Fibroblast of gingiva (primary cell): ENCODE data around the gene PABPN1.

ENCODE experiments used
- DNase-seq: peaks from one replicate; pipeline ENCODE4 v3.0.0-alpha.2; 2011; ENCODE audit warnings: low read depth

The PABPN1 gene

GRCh38 chr14:23326491-23327332 is 5.5 kb downstream of the PABPN1 start:
- no peak for DNase-seq

- DNase-seq = peak; percentile 66
Observed at GRCh38 chr14:23327947-23328744, 6.9 kb downstream of the PABPN1 start.

DNA sequence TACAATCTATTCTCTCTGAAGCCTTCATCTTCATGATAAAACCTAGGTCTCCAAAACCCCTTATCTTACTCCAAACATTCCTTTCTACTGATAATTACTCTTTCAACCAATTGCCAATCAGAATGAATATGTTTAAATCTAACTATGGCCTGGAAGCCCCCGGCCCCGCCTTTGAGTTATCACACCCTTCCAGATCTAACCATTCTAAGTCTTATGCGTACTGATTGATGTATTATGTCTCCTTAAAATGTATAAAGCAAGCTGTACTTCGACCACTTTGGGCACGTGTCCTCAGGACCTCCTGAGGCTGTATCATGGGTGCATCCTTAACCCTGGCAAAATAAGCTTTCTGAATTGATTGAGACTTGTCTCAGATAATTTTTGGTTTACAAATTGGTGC is 14.4 kb downstream of the PABPN1 start:
- no peak for DNase-seq

- no peak for DNase-seq
Observed at GRCh38 chr14:23339506-23340268, 18.4 kb downstream of the PABPN1 start.

DNA sequence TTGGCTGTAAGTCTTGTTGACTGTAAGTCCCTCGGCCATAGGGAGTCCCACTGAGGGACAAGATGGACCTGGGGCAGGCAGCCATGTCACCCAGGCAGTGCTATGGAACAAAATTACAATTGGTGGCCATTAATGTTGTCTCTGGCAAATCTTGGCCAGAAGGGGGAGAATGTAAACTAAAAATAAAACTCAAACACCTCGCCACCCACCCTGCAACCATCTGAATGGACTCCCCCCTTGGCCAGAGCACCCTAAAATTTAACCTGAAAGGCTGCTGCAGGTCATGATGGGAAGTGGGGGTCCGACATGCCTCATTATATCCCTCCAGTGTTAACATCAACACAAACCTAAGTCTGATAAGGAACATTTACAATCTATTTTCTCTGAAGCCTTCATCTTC is 23.2 kb downstream of the PABPN1 start:
- DNase-seq = no peak

DNA sequence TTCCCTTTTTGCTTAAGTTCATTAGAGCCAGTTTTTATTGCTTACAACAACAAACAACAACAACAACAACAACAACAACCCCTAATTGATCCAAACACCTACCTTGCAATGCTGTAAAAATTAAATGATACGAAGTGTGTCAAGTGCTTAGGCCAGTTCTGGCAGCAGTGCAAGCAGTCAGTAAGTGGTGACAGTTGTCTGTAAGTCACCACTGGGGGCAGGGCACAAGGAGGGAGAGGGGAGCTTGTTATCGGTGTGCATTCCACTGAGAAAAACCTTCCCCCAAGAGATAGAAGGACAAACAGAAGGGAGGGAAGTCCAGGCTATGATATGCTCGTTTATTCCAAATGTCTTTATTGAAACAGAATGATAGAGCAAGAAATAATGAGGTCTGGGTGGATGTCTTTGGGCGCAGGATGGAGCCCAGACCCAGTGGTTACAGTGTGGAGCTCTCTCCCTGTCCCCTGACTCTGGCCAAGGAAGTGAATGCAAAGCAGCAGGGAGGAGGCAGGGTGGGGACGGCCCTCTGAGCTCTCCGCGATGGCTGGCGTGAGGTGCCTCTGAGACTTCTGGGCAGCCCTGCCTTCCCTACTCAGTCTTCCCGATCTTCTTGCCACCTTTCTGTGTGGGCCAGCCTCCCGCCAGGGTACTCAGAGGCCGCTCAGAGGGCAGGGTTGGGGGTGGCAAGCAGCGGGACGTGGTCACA is 24.9 kb downstream of the PABPN1 start:
- DNase-seq = no peak

- DNase-seq = no peak
Observed at GRCh38 chr14:23346693-23347405, 25.6 kb downstream of the PABPN1 start.

DNA sequence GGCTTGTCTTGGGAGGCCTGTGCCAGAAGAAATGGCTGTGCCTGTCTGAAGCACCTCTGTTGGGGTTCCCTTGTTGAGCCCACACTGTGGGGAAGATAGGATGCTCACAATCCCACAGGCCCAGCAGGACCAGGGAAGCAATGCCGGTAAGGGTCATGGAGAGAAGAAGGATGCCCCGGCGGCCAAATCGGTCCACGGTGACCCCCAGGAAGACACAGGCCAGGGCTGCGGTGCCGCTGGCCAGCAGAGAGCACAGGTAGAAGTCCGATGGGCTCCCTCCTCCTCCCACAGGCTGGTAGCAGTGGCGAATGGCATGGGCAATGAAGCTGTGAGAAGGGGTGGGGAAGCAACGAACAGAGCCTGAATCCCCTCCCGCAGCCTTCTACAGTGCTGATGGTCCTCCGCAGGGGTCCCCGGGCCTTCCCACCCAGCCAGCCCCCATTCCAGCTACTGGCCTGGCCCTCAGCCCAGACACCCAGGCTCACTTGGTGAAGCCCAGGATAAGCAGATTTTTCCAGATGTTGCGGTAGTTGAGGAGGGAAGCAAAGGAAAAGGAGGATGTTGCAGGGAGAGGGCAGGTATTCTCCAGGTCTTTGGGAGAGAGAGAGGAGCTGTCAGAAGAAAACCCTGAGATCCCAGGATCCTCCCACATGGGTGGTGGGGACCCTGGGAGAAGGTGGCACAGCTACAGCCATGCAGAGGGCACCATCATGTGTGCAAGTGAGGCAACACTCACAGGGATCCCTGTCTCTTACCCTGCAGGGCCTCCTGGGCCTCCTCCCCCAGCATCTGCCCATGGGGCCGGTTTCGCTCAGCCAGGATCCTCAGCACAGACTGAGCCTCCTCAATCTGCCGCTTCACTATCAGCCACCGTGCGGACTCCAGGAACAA is 26.4 kb downstream of the PABPN1 start:
- DNase-seq = no peak

- no peak for DNase-seq
Observed at GRCh38 chr14:23348297-23348655, 27.0 kb downstream of the PABPN1 start.

GRCh38 chr14:23349156-23349845 is 28.0 kb downstream of the PABPN1 start:
- DNase-seq = no peak

GRCh38 chr14:23351681-23352505 is 30.6 kb downstream of the PABPN1 start:
- DNase-seq = no peak

DNA sequence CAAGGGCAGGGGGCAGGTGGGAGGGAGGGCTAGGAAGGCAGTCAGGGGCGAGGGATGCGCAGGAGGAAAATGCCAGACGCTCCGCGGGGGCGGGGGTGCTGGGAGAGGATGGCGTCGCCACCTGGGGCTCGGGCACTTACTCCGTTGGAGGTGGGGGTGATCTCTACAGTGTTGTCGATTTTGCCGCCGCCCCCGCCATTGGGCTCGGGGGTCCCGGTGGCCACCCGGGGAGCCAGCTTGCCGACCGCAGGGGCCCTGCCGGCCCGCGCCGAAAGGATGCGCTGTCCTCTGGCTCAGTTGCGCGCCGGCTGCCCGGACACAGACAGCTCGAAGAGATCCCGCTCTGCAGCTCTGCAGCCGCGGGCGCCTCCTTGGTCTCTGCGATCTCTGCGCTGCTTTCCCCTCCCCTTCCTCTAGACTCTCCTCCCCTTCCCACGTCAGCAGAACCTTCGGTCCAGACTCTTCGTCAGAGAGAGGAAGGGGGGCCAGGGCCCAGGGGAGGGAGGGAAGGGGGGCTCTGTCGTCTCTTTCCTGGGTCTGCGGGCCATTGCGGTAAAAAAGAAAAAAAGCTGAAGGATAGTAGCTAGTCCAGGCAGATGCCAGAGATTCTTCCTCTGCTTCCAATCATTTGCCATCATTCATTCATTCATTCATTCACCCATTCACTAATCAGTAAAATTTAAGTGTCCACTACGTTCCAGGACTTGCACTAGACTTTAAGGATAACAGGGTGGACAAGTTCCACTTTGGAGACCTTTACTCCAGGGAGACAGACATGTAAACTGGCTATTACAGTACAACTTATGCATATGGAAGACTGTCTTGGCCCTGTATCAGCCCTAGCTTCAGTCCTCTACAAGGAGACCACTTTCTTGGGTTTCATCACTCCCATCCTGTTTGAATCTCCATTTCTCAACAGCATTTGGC is 31.5 kb downstream of the PABPN1 start, which contains the start of gene SLC22A17:
Gene SLC22A17 (minus strand): TSS at position 382 of the 927 bp plus-strand sequence.
- DNase-seq = peak; percentile 80

DNA sequence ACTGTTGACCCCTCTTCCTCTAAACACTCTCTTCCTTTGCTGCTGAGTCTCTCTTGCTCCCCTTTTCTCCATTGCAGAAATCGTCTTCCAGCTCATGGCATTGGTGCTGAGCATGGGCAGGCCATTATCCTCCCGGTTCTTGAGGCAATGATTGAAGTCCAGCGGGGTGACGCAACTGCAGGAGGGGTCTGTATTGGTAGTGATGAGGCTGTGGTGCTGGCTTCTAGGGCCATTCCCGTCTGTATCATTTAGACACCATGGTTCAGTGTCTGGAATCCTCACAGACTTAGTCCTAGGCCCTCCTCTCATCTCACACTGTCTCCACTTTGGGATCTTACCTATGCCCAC is 32.1 kb downstream of the PABPN1 start:
- no peak for DNase-seq

GRCh38 chr14:23354990-23355389 is 33.7 kb downstream of the PABPN1 start:
- no peak for DNase-seq

DNA sequence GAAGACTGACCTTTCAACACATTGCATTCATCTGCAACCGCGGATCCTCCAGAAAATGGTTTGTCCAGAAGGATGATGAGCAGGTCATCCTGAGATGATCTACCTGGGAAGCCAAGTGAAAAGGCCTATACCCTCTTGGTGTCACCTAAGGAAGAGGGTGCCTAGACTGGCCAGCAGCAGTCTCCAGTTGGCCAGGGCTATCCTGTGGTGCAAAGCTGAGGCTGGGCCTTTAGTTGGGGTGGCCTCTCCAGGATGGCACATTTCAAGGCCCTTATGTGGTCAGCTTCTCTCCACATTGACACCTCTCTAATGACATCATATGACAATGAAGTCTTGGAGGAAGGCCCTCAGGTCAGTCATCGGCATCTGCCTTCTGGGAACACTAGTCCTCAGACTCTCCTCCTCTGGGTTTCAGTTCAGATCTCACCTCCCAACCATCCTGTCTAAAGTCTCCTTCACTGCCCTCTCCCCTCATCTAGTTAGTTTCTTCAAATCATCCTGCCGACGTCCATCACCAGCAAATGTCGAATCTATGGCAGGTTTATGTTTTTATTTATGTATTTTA is 34.7 kb downstream of the PABPN1 start:
- DNase-seq = no peak

GRCh38 chr14:23356662-23357061 is 35.4 kb downstream of the PABPN1 start:
- no peak for DNase-seq

GRCh38 chr14:23357261-23357660 is 36.0 kb downstream of the PABPN1 start:
- DNase-seq = no peak
